HepG2 (cell line): ENCODE data around the gene SOCS3. TPM values are rescaled to one million over a fixed set of nuclear protein-coding genes. Genes with fewer than 3 reads are reported as not detected.

Experiments
- LBX2 ChIP-seq: sonication (generic); formaldehyde crosslinking; IDR thresholded peaks from 2 replicates; pipeline ENCODE4 v1.5.0; 2020; ENCODE audit warnings: missing genetic modification reagents, mild to moderate bottlenecking, borderline replicate concordance
- SKIL ChIP-seq: sonication (generic); formaldehyde crosslinking; IDR thresholded peaks from 2 replicates; pipeline ENCODE4 v1.8.0; 2022; ENCODE audit warnings: missing genetic modification reagents, mild to moderate bottlenecking, moderate library complexity, borderline replicate concordance
- SOX5 ChIP-seq: IDR thresholded peaks from 2 replicates; pipeline ENCODE4 v1.6.1; 2016; ENCODE audit warnings: borderline replicate concordance
- SP140L ChIP-seq: sonication (generic); formaldehyde crosslinking; IDR thresholded peaks from 2 replicates; pipeline ENCODE4 v1.4.0; 2020; ENCODE audit warnings: missing genetic modification reagents, borderline replicate concordance
- SP2 ChIP-seq: sonication (generic); formaldehyde crosslinking; IDR thresholded peaks from 2 replicates; pipeline ENCODE4 v1.5.1; 2020; ENCODE audit warnings: mild to moderate bottlenecking, missing genetic modification reagents
- ZNF639 ChIP-seq: conservative IDR thresholded peaks from 2 replicates; pipeline ENCODE4 v1.6.1; 2018; ENCODE audit warnings: missing genetic modification reagents
- ZNF678 ChIP-seq: sonication (generic); formaldehyde crosslinking; IDR thresholded peaks from 2 replicates; pipeline ENCODE4 v1.4.0; 2020; ENCODE audit warnings: mild to moderate bottlenecking, missing genetic modification reagents
- ZNF687 ChIP-seq: sonication (generic); formaldehyde crosslinking; IDR thresholded peaks from 2 replicates; pipeline ENCODE4 v1.5.1; 2020; ENCODE audit warnings: mild to moderate bottlenecking, missing genetic modification reagents, moderate library complexity
- ZSCAN5A ChIP-seq: sonication (generic); formaldehyde crosslinking; IDR thresholded peaks from 2 replicates; pipeline ENCODE4 v1.8.0; 2022; ENCODE audit warnings: mild to moderate bottlenecking, missing genetic modification reagents, borderline replicate concordance
- polyA plus RNA-seq, 8 experiments: library from polyadenylated mRNA; depleted of rRNA in 3 of 8; stranded (reverse) in 7 of 8; unstranded in 1 of 8; fragments of >200 nt; fragmentation: Illumina TruSeq in 4 of 8; extraction: Trizol in 4 of 8; gene quantifications; 2 replicates each; pipeline versions ENCODE4 v1.2.1 to v1.2.3, GENCODE V29; 2011 to 2016; ENCODE audit warnings: low read depth in 4 of 8, missing spikeins in 1 of 8, mixed read lengths in 1 of 8; ENCODE audit not compliant: insufficient read depth in 1 of 8
- total RNA-seq, 5 experiments: library from RNA; depleted of rRNA; stranded (reverse); fragments of >200 nt; fragmentation: Illumina TruSeq; extraction: Trizol; gene quantifications; 2 replicates each; pipeline ENCODE4 v1.2.3, GENCODE V29; 2016; ENCODE audit warnings: low read depth in 1 of 5

SOCS3 gene
- total and polyA plus RNA-seq, 2 of the 13 experiments (the other 11 are each of a cell fraction or from before 2014, with no cell fraction given) = 0.77 to 2.4 TPM

- TF ChIP-seq ZNF687 (CRISPR knock-in tag) (peak; percentile 47), SOX5 (CRISPR knock-in tag) (peak; percentile 41; the same call in 1 of the 2 replicates), SKIL (peak; percentile 46; the same call in 1 of the 2 replicates), SP140L (no peak), SP2 (CRISPR knock-in tag) (no peak), ZNF639 (CRISPR knock-in tag) (no peak), ZNF678 (CRISPR knock-in tag) (no peak), ZSCAN5A (CRISPR knock-in tag) (no peak), LBX2 (CRISPR knock-in tag) (no peak)
These were observed 8.3 kb downstream of the SOCS3 start (continued) for GRCh38 chr17:78351449-78352006.
